Keratinocyte (primary cell): ENCODE data around the gene MNX1.

ENCODE experiments used
- EZH2 ChIP-seq: IDR thresholded peaks from one replicate; pipeline ENCODE4 v1.6.1; 2012; ENCODE audit warnings: inconsistent platforms, mild to moderate bottlenecking, low read length, moderate library complexity
- TF ChIP-seq, protein P1 (sequence below), 3 experiments: IDR thresholded peaks in 1 of 3; conservative IDR thresholded peaks in 1 of 3; optimal IDR thresholded peaks in 1 of 3; 2 replicates in 2 of 3; 3 replicates in 1 of 3; pipeline versions ENCODE3 to v1.5.1; 2011; ENCODE audit warnings: low read length in 3 of 3, mild to moderate bottlenecking in 3 of 3, moderate library complexity in 2 of 3, control low read depth in 1 of 3, inconsistent platforms in 1 of 3; ENCODE audit not compliant: insufficient read depth in 2 of 3; ENCODE audit errors: extremely low read depth in 1 of 3

DNA sequence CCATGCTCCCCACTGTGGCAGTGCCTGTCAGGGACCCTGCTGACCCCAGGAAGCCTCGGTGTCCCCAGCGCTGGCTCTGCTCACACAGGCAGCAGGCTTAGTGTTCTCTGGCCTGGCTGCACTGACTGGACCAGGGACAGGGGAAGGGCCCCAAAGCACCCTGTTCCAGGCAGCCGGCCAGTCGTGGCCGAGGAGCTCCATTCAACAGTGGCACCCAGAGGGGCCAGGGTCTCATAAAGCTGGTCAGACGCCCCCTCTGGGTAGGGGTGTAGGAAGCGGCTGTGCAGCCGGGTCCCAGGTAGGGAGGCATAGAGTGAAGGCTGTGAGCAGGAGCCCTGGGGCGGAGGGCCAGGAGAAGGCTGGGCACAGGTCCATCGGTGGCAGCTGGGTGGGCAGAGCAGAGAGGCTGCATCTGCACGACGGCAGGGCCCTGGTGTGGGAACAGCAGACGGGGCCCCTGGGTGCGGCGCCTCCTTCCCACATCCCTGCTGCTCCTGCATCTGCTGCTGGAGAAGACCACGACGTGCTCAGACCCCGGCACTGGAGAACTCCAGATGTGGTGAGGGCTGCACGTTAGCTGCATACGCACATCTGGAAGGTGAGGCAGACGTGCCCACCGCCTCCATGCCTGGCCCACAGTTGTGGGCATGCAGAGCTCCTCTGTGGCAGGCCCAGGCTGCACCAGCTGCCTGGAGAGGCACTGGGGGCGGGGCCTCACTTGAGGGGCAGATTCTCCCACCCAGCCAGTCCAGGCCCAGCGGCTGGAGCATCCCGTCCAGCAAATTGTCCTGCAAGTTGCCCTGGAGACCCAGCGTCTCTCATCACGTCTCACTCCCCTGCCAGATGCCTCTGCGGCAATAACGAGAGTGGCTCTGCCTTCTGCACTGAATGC is 25.1 kb downstream of the MNX1 start:
- TF ChIP-seq, protein P1, sequence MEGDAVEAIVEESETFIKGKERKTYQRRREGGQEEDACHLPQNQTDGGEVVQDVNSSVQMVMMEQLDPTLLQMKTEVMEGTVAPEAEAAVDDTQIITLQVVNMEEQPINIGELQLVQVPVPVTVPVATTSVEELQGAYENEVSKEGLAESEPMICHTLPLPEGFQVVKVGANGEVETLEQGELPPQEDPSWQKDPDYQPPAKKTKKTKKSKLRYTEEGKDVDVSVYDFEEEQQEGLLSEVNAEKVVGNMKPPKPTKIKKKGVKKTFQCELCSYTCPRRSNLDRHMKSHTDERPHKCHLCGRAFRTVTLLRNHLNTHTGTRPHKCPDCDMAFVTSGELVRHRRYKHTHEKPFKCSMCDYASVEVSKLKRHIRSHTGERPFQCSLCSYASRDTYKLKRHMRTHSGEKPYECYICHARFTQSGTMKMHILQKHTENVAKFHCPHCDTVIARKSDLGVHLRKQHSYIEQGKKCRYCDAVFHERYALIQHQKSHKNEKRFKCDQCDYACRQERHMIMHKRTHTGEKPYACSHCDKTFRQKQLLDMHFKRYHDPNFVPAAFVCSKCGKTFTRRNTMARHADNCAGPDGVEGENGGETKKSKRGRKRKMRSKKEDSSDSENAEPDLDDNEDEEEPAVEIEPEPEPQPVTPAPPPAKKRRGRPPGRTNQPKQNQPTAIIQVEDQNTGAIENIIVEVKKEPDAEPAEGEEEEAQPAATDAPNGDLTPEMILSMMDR (optimal IDR thresholded peaks at IDR 0.05 in 1 of 3, IDR thresholded peaks at IDR 0.05 in 1 of 3, conservative IDR thresholded peaks at IDR 0.05 in 1 of 3; ENCODE audit: extremely low read depth in 1 of 3, insufficient read depth in 2 of 3, low read length in 3 of 3) = no peak
- no peak for TF ChIP-seq EZH2
